ENCODE measurements around the gene IL21R.

The IL21R gene

DNA sequence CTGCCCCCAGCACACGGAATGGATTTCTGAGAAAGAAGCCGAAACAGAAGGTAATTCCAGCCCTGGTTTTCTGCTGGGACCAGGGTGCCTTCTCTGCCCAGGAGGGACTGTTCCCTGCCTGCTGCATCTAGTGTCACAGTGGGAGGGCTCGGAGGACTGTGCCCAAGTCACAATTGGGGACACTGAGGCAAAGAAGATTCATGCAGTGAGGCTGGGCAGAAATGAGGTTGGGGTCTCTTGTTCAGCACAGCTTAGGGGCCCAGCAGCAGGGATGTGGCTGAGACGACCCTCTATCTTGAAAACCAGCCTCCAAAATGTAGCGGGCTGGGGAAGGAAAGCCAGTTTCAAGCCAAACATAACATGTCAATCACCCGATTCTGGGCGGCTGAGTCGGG, 592 bp downstream of the IL21R start:
- Histone ChIP-seq H3K27ac (no peak overlapping the region), H3K4me3 (ENCODE audit: low read depth, low read length) (no peak overlapping the region), H3K36me3 (replicated peaks) (no peaks in the 10 kb centered on the region), H3K27me3 (replicated peaks) (no peaks in the 10 kb centered on the region)
- in situ Hi-C loops (cut with HindIII; ENCODE audit: low pct_ligation_motif_present, low sequenced_read_pairs), result no loop called here
- no peak for DNase-seq
- TF ChIP-seq, protein P1, sequence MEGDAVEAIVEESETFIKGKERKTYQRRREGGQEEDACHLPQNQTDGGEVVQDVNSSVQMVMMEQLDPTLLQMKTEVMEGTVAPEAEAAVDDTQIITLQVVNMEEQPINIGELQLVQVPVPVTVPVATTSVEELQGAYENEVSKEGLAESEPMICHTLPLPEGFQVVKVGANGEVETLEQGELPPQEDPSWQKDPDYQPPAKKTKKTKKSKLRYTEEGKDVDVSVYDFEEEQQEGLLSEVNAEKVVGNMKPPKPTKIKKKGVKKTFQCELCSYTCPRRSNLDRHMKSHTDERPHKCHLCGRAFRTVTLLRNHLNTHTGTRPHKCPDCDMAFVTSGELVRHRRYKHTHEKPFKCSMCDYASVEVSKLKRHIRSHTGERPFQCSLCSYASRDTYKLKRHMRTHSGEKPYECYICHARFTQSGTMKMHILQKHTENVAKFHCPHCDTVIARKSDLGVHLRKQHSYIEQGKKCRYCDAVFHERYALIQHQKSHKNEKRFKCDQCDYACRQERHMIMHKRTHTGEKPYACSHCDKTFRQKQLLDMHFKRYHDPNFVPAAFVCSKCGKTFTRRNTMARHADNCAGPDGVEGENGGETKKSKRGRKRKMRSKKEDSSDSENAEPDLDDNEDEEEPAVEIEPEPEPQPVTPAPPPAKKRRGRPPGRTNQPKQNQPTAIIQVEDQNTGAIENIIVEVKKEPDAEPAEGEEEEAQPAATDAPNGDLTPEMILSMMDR (IDR thresholded peaks at IDR 0.05; ENCODE audit: low read depth, low read length, missing control alignments), result no peak

DNA sequence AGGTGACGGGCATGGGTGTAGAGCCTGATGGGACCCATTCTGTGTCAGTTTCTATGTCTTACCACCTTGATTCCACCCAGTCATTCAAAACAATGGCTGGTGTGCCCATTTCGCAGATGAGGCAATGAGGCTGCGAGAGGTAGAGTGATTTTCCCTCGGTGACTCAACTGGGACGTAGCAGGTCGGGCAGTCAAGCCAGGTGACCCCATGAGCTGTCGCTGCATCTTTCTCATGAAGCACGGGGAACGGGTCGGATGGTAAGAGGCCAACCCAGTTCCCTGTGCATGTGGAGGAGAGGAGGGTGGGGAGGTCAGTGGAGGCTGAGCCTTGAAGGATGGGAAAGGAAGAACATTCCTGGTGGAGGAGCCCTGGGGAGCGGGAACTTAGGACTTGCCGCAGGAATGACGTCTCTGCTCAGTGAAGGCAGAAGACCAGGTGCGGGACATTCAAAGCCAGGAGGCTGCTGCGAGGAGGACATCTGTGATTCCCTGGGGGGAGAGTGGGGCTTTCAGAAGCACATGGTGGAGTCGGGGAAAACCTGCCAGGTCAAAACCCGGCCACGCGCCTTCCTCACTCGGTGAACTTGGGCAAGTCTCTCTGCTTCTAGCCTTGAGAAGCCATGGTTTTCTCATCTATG, 1.1 kb downstream of the IL21R start:
- Histone ChIP-seq H3K36me3 (replicated peaks) (no peaks in the 10 kb centered on the region), H3K4me3 (ENCODE audit: low read depth, low read length) (no peak overlapping the region), H3K27me3 (replicated peaks) (no peaks in the 10 kb centered on the region), H3K27ac (no peak overlapping the region)
- TF ChIP-seq, protein P1 (IDR thresholded peaks at IDR 0.05; ENCODE audit: low read depth, low read length, missing control alignments), result no peak
- DNase-seq, result no peak
- in situ Hi-C loops (cut with HindIII; ENCODE audit: low pct_ligation_motif_present, low sequenced_read_pairs), result no loop called here

DNA sequence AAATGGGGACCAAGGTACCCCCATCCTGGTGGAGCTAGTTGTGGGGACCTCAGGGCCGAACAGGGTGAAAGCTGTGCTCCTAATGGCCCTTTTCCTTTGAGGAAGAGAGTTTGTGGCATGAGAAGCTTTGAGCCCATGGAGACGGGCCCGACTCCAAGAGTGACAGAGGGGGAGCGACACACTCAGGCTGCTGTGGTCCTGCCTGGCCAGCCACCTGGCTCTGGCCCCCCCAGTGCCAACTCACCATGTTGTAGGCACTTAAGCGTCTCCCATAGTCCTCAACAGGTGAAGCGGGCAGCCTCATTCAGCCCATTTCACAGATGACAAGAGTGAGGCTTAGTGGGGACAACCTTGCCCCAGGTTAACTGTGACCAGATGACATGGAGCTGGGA, 1.6 kb downstream of the IL21R start:
- Histone ChIP-seq H3K4me3 (ENCODE audit: low read depth, low read length) (no peak overlapping the region), H3K27ac (no peak overlapping the region), H3K36me3 (replicated peaks) (no peaks in the 10 kb centered on the region), H3K27me3 (replicated peaks) (no peaks in the 10 kb centered on the region)
- TF ChIP-seq, protein P1 (IDR thresholded peaks at IDR 0.05; ENCODE audit: low read depth, low read length, missing control alignments), result no peak
- DNase-seq, result no peak
- in situ Hi-C loops (cut with HindIII; ENCODE audit: low pct_ligation_motif_present, low sequenced_read_pairs), result no loop called here

DNA sequence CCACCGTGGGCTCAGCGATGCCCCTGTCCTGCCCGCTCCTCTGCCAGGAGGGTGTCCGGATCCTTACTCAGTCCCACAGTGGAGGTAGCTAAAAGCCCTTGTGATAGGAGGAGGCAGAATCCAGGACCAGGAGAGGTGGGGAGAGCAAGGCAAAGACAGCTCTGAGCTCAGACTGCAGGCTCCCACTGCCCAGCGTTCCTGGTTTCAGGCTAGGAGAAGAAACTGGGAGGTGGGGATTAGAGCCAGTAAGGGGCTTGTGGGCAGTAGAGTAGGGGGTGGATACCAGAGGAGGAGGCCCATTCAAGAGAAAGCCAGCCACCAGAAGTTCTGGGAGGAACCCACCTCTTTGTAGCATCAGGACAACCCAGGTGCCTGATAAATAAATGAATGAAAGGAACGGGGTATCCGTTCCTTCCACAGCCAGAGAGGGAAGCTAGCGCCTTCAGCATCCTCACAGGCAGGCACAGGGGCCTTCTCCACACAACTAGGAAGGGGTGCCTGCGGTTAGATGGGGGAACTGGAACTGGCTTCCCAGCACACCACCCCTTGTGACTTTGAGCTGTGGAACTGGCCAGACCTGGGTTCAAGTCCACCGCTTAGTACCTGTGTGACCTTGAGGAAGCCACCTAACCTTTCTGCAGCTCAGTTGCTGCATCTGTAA, 2.3 kb downstream of the IL21R start:
- in situ Hi-C loops (cut with HindIII; ENCODE audit: low pct_ligation_motif_present, low sequenced_read_pairs), result no loop called here
- Histone ChIP-seq H3K4me3 (ENCODE audit: low read depth, low read length) (no peak overlapping the region), H3K27ac (no peak overlapping the region)

DNA sequence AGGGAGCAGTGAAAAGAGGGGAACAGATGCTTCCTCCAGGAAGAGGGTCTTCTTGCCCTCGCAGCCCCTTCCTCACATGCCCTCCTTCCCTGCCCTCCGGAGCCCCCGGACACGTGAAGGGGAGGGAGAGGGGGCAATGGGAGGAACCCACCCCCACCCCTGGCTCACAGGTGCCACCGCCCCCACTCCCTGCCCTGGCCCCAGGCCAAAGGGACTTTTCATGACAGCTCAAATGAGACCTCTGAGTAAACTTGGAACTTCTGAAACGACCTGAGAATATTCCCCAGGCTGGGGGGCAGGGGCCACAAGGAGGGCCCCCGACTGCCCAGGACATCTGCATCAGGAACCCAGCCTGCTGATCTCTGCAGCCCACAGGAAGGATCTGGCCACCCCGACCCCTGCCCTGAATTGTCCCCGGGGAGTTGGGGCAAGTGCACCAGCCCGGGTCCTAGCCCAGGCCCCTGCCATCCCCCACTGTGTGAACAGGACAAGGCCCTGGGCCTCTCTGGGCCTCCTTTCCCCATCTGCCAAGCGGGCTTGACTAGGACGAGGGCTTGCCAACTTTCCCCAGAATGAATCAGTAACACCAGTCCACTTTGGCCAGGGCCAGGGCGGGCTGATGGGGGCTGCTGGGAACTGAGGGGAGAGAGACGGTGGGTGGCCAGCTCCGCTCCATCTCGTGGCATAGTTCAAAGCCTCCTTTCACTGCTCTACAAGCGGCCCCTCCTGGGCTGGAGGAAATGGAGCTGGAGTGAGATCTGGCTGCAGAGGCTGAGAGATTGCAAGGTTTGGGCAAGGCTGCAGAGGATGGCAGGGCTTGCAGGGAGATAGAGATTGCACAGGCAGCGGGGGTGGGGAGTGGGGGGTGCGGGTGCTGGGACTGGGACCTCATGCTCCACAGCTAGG, 3.8 kb downstream of the IL21R start:
- H3K27me3 ChIP-seq (replicated peaks), result no peaks in the 10 kb centered on the region
- no peaks in the 10 kb centered on the region for H3K36me3 ChIP-seq (replicated peaks)
- TF ChIP-seq, protein P1 (IDR thresholded peaks at IDR 0.05; ENCODE audit: low read depth, low read length, missing control alignments), result no peak
- no peak overlapping the region for H3K4me3 ChIP-seq (ENCODE audit: low read depth, low read length)
- in situ Hi-C loops (cut with HindIII; ENCODE audit: low pct_ligation_motif_present, low sequenced_read_pairs), result no loop called here
- no peak overlapping the region for H3K27ac ChIP-seq
- DNase-seq, result no peak

More for the DNA sequence above, 2.3 kb downstream of the IL21R start:
- TF ChIP-seq, protein P1 (IDR thresholded peaks at IDR 0.05; ENCODE audit: low read depth, low read length, missing control alignments), result no peak
- DNase-seq, result no peak
- Histone ChIP-seq H3K36me3 (replicated peaks) (no peaks in the 10 kb centered on the region), H3K27me3 (replicated peaks) (no peaks in the 10 kb centered on the region)
